OCI-LY7 (cell line): ENCODE data around the gene TET3. TPM values are rescaled to one million over a fixed set of nuclear protein-coding genes. Genes with fewer than 3 reads are reported as not detected.

Experiments used
- BruUV-seq: library from RNA; stranded (reverse); fragments of 400-500 nt; replicated peaks from 2 replicates; lab custom pipeline; 2021; lab: Mats Ljungman, UMichigan
- CTCF ChIA-PET: fragments of 300-600 bp; sonication (Branson Sonifier 250); formaldehyde crosslinking; loops from one replicate; lab custom pipeline; 2022; ENCODE audit warnings: antibody characterized with exemption; ENCODE audit not compliant: unreplicated experiment; lab: Charles Lee
- POLR2A ChIA-PET: fragments of 300-600 bp; sonication (Branson Sonifier 250); formaldehyde crosslinking; loops from one replicate; lab custom pipeline; 2022; ENCODE audit warnings: antibody characterized with exemption; lab: Charles Lee
- DNase-seq: peaks from one replicate; pipeline ENCODE4 v3.0.0-alpha.2; 2015; ENCODE audit warnings: low spot score
- H2AFZ ChIP-seq: fragments of 200-600 bp; sonication (generic), shearing (Covaris generic); 2 replicates; pipeline ENCODE4 v1.6.1; 2014; ENCODE audit warnings: mild to moderate bottlenecking, antibody characterized with exemption, low read length, moderate library complexity
- H3K27ac ChIP-seq: fragments of 200-600 bp; sonication (generic); 2 replicates; pipeline ENCODE4 v1.5.1; 2014; ENCODE audit warnings: mixed run types, low read depth, mild to moderate bottlenecking, moderate library complexity, low read length, inconsistent platforms; ENCODE audit not compliant: poor library complexity, severe bottlenecking
- H3K36me3 ChIP-seq: fragments of 200-600 bp; sonication (generic); 2 replicates; pipeline ENCODE4 v1.6.1; 2014; ENCODE audit warnings: mild to moderate bottlenecking, antibody characterized with exemption, low read length, moderate library complexity, mixed read lengths; ENCODE audit not compliant: insufficient read depth
- H3K4me1 ChIP-seq: fragments of 200-600 bp; sonication (generic); 2 replicates; pipeline ENCODE4 v1.5.1; 2014; ENCODE audit warnings: mild to moderate bottlenecking, low read length; ENCODE audit not compliant: insufficient read depth, poor library complexity, severe bottlenecking
- H3K4me2 ChIP-seq: fragments of 200-600 bp; sonication (generic); 2 replicates; pipeline ENCODE4 v1.6.1; 2014; ENCODE audit warnings: mild to moderate bottlenecking, low read length
- H3K4me3 ChIP-seq: fragments of 200-600 bp; sonication (generic); 2 replicates; pipeline ENCODE4 v1.5.1; 2014; ENCODE audit warnings: mild to moderate bottlenecking, low read depth, low read length; ENCODE audit not compliant: poor library complexity, severe bottlenecking
- H3K79me2 ChIP-seq: fragments of 200-600 bp; sonication (generic); 2 replicates; pipeline ENCODE4 v1.6.1; 2016; ENCODE audit warnings: low read depth, mild to moderate bottlenecking, low read length, moderate library complexity, mixed read lengths; ENCODE audit not compliant: insufficient read depth
- H3K9me2 ChIP-seq: fragments of 200-600 bp; sonication (generic); 2 replicates; pipeline ENCODE4 v1.6.1; 2016; ENCODE audit warnings: mild to moderate bottlenecking, low read length, mixed read lengths; ENCODE audit not compliant: insufficient read depth
- H3K9me3 ChIP-seq: fragments of 200-600 bp; sonication (generic); 2 replicates; pipeline ENCODE4 v1.6.1; 2014; ENCODE audit warnings: mild to moderate bottlenecking, mixed run types, low read length, mixed read lengths
- H4K20me1 ChIP-seq: fragments of 200-600 bp; sonication (generic); 2 replicates; pipeline ENCODE4 v1.6.1; 2014; ENCODE audit warnings: mild to moderate bottlenecking, antibody characterized with exemption, low read length, moderate library complexity, mixed read lengths; ENCODE audit not compliant: insufficient read depth
- CTCF ChIP-seq: fragments of 200-600 bp; sonication (generic); conservative IDR thresholded peaks from 2 replicates; pipeline ENCODE4 v1.5.1; 2014; ENCODE audit warnings: mild to moderate bottlenecking, antibody characterized with exemption, low read length, moderate library complexity, mixed read lengths
- EZH2phosphoT487 ChIP-seq: fragments of 200-600 bp; sonication (generic); IDR thresholded peaks from 2 replicates; pipeline ENCODE4 v1.6.1; 2018; ENCODE audit warnings: low read depth, borderline replicate concordance, mild to moderate bottlenecking, mixed run types, antibody characterized with exemption, low read length, moderate library complexity, mixed read lengths
- intact Hi-C: fragments of 100-400 bp; cut with micrococcal nuclease; formaldehyde crosslinking; loops from one replicate; pipeline ENCODE4 v1.10.0; 2022; ENCODE audit not compliant: unreplicated experiment
- total RNA-seq, 2 experiments: library from RNA; depleted of rRNA in 1 of 2; stranded (reverse); fragments of >200 nt in 1 of 2; shearing (Covaris generic) in 1 of 2; gene quantifications; 2 replicates each; pipeline ENCODE4 v1.2.3, GENCODE V29; 2014 to 2022

TET3 gene
- total RNA-seq, 2 experiments from 2014 or later: 14.7 to 25.2 TPM

GRCh38 chr2:74003494-74004211 is 18.9 kb downstream of the TET3 start:
- peaks cover 7% of the 10 kb centered on the region; the same call in 1 of the 2 replicates for H4K20me1 ChIP-seq
- TF ChIP-seq CTCF (no peak), EZH2phosphoT487 (no peak)
- ChIA-PET CTCF (no interaction called here), POLR2A (interaction anchor here (0.7 kb wide), 1 partner anchor 175 kb away, joined by 3 read pairs; the partner anchor contains the start of gene STAMBP)
- H3K27ac ChIP-seq: no peak overlapping the region
- no peak overlapping the region for H3K4me2 ChIP-seq
- intact Hi-C loops: loop anchor here (5.0 kb wide), 1 partner anchor 144 kb away; the partner anchor contains the start of gene BOLA3
- H3K36me3 ChIP-seq: peaks cover 29% of the 10 kb centered on the region
- H3K9me3 ChIP-seq: no peaks in the 10 kb centered on the region
- H3K79me2 ChIP-seq: no peaks in the 10 kb centered on the region; the same call in 1 of the 2 replicates
- H3K4me3 ChIP-seq: no peak overlapping the region
- no TSS peak for BruUV-seq
- no peak overlapping the region for H2AFZ ChIP-seq
- H3K4me1 ChIP-seq: peaks cover 19% of the 10 kb centered on the region
- DNase-seq: no peak
- no peaks in the 10 kb centered on the region for H3K9me2 ChIP-seq

GRCh38 chr2:74004212-74005182 is 19.8 kb downstream of the TET3 start:
- POLR2A ChIA-PET: no interaction called here
- Histone ChIP-seq H4K20me1 (peaks cover 7% of the 10 kb centered on the region; the same call in 1 of the 2 replicates), H3K9me3 (no peaks in the 10 kb centered on the region), H3K4me2 (no peak overlapping the region), H3K9me2 (no peaks in the 10 kb centered on the region), H2AFZ (no peak overlapping the region), H3K27ac (no peak overlapping the region), H3K4me1 (peaks cover 19% of the 10 kb centered on the region), H3K36me3 (peaks cover 29% of the 10 kb centered on the region), H3K4me3 (no peak overlapping the region), H3K79me2 (no peaks in the 10 kb centered on the region; the same call in 1 of the 2 replicates)
- TF ChIP-seq EZH2phosphoT487 (no peak), CTCF (no peak)
- intact Hi-C loops: loop anchor here (5.0 kb wide), 1 partner anchor 143 kb away; the partner anchor contains the start of gene BOLA3
- CTCF ChIA-PET: interaction anchor here (0.5 kb wide), 1 partner anchor 28 kb away, joined by 3 read pairs; no protein-coding TSS in a partner anchor
- no peak for DNase-seq
- no TSS peak for BruUV-seq
